ENCODE data around the gene SMG9.

GRCh38 chr19:43682824-43683661, 71.7 kb downstream of the SMG9 start:
- no peak for TF ChIP-seq CTCF (IDR thresholded peaks at IDR 0.05 in 4 of 5, conservative IDR thresholded peaks at IDR 0.05 in 1 of 5)
- TF ChIP-seq POLR2A (IDR thresholded peaks at IDR 0.05), result no peak

Data from gastrocnemius medialis (tissue), 4 donors.